Tibial nerve (tissue), 4 donors: ENCODE measurements around the gene TCFL5.

Experiments used
- EP300 ChIP-seq, 2 donors: sonication (generic); formaldehyde crosslinking; IDR thresholded peaks; one replicate each; pipeline ENCODE4 v1.6.1; 2017; ENCODE audit warnings: antibody characterized with exemption in 2 of 2, mild to moderate bottlenecking in 1 of 2
- POLR2A ChIP-seq, 2 donors: fragments of 450-650 bp; IDR thresholded peaks; one replicate each; pipeline ENCODE4 v1.6.1; 2017; ENCODE audit warnings: antibody characterized with exemption in 2 of 2, mild to moderate bottlenecking in 2 of 2, moderate library complexity in 2 of 2
- TF ChIP-seq, protein P1 (sequence below), 5 experiments: fragments of 200-600 bp in 3 of 5; fragments of 450-650 bp in 2 of 5; sonication (generic) in 3 of 5; IDR thresholded peaks; one replicate each; pipeline ENCODE4 v1.5.1; 2016 to 2019; ENCODE audit warnings: antibody characterized with exemption in 5 of 5, mild to moderate bottlenecking in 3 of 5, moderate library complexity in 2 of 5

DNA sequence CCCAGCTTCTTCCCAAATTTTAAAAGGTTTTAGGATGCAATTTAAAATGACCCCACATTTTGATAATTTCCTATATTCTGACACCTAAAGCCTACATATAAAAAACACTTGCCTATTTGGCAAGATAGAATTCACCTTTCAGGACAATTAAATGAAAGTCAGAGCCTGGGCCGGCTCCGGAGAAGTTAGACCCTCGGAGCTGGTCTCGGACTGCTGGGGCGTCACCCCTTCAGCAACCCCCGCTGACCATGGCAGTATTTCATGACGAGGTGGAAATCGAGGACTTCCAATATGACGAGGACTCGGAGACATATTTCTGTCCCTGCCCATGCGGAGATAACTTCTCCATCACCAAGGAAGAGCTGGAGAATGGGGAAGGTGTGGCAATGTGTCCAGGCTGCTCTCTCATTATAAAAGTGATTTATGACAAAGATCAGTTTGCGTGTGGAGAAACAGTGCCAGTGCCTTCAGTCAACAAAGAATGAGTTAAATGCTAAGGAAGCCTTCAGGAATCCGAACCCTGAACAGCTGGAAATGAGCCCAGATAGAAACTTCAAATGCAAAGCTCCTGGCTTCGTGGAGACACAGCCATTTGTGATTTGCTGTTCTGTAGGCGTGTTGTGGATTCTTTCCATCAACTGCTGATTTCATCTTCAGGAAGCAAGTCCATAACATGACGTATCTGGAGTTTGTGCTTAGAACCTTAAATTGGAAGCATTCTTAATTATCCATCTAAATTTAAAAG, 16.0 kb downstream of the TCFL5 start:
- TF ChIP-seq, protein P1, sequence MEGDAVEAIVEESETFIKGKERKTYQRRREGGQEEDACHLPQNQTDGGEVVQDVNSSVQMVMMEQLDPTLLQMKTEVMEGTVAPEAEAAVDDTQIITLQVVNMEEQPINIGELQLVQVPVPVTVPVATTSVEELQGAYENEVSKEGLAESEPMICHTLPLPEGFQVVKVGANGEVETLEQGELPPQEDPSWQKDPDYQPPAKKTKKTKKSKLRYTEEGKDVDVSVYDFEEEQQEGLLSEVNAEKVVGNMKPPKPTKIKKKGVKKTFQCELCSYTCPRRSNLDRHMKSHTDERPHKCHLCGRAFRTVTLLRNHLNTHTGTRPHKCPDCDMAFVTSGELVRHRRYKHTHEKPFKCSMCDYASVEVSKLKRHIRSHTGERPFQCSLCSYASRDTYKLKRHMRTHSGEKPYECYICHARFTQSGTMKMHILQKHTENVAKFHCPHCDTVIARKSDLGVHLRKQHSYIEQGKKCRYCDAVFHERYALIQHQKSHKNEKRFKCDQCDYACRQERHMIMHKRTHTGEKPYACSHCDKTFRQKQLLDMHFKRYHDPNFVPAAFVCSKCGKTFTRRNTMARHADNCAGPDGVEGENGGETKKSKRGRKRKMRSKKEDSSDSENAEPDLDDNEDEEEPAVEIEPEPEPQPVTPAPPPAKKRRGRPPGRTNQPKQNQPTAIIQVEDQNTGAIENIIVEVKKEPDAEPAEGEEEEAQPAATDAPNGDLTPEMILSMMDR (IDR thresholded peaks at IDR 0.05) = no peak
- TF ChIP-seq POLR2A (IDR thresholded peaks at IDR 0.05) = no peak
- TF ChIP-seq EP300 (IDR thresholded peaks at IDR 0.05) = no peak
